PC-3 (cell line): Measurements from ENCODE around the gene CYP4F8. TPM values are rescaled to one million over a fixed set of nuclear protein-coding genes. Genes with fewer than 3 reads are reported as not detected.

Experiments
- ATAC-seq: fragments of 200-7000 bp; cut with Tn5 transposase; 2 replicates; pipeline ENCODE4 v1.9.1; 2020; ENCODE audit warnings: mild to moderate bottlenecking, moderate library complexity
- BruUV-seq: library from RNA; stranded (reverse); fragments of 400-500 nt; replicated peaks from 2 replicates; lab custom pipeline; 2021; lab: Mats Ljungman, UMichigan
- CTCF ChIA-PET: fragments of 300-600 bp; sonication (Branson Sonifier 250); formaldehyde crosslinking; loops from one replicate; lab custom pipeline; 2022; ENCODE audit warnings: antibody characterized with exemption; lab: Charles Lee
- POLR2A ChIA-PET: fragments of 300-600 bp; sonication (Branson Sonifier 250); formaldehyde crosslinking; loops from one replicate; lab custom pipeline; 2022; ENCODE audit warnings: antibody characterized with exemption; ENCODE audit not compliant: unreplicated experiment; lab: Charles Lee
- DNase-seq: peaks from one replicate; pipeline ENCODE4 v3.0.0-alpha.2; 2015
- H2AFZ ChIP-seq: fragments of 300-600 bp; sonication (generic); 2 replicates; pipeline ENCODE4 v1.6.0; 2016; ENCODE audit warnings: antibody characterized with exemption, low read length
- H3F3A ChIP-seq: fragments of 300-600 bp; sonication (generic); one replicate; pipeline ENCODE4 v1.6.0; 2017; ENCODE audit warnings: antibody characterized with exemption, low read length, control low read depth, mild to moderate bottlenecking; ENCODE audit not compliant: unreplicated experiment
- H3K27ac ChIP-seq: fragments of 300-600 bp; sonication (generic); 2 replicates; pipeline ENCODE4 v1.5.1; 2016; ENCODE audit warnings: mild to moderate bottlenecking, low read length
- H3K27me3 ChIP-seq: fragments of 300-600 bp; sonication (generic); 2 replicates; pipeline ENCODE4 v1.6.1; 2016; ENCODE audit warnings: low read length, mixed read lengths
- H3K36me3 ChIP-seq: fragments of 300-600 bp; sonication (generic); 2 replicates; pipeline ENCODE4 v1.6.1; 2016; ENCODE audit warnings: low read depth, mixed run types, low read length, mixed read lengths
- H3K4me1 ChIP-seq: fragments of 300-600 bp; sonication (generic); 2 replicates; pipeline ENCODE4 v1.5.1; 2016; ENCODE audit warnings: low read length; ENCODE audit not compliant: insufficient read depth
- H3K4me2 ChIP-seq: fragments of 300-600 bp; sonication (generic); 2 replicates; pipeline ENCODE4 v1.6.0; 2016; ENCODE audit warnings: low read length
- H3K4me3 ChIP-seq: fragments of 300-600 bp; sonication (generic); 2 replicates; pipeline ENCODE4 v1.5.1; 2016; ENCODE audit warnings: mild to moderate bottlenecking, low read length, mixed read lengths
- H3K79me2 ChIP-seq: fragments of 300-600 bp; sonication (generic); 2 replicates; pipeline ENCODE4 v1.6.1; 2017; ENCODE audit warnings: low read length, mixed read lengths
- H3K9ac ChIP-seq: fragments of 300-600 bp; sonication (generic); 2 replicates; pipeline ENCODE4 v1.6.0; 2016; ENCODE audit warnings: mild to moderate bottlenecking, low read length
- H3K9me2 ChIP-seq: fragments of 300-600 bp; sonication (generic); replicated peaks from 2 replicates; pipeline ENCODE4 v1.6.1; 2016; ENCODE audit warnings: mixed run types, low read length, mixed read lengths
- H3K9me3 ChIP-seq: fragments of 300-600 bp; sonication (generic); 2 replicates; pipeline ENCODE4 v1.6.1; 2016; ENCODE audit warnings: low read length, mixed read lengths
- H4K20me1 ChIP-seq: fragments of 300-600 bp; sonication (generic); 2 replicates; pipeline ENCODE4 v1.6.1; 2016; ENCODE audit warnings: low read length, mixed read lengths
- CTCF ChIP-seq: fragments of 300-600 bp; sonication (generic); conservative IDR thresholded peaks from 2 replicates; pipeline ENCODE4 v1.5.1; 2017; ENCODE audit warnings: antibody characterized with exemption, low read depth, mild to moderate bottlenecking, low read length
- EZH2 ChIP-seq: fragments of 300-600 bp; sonication (generic); IDR thresholded peaks from one replicate; pipeline ENCODE4 v1.6.1; 2017; ENCODE audit warnings: antibody characterized with exemption, mild to moderate bottlenecking, low read length; ENCODE audit not compliant: unreplicated experiment
- EZH2phosphoT487 ChIP-seq: fragments of 300-600 bp; sonication (generic); IDR thresholded peaks from 2 replicates; pipeline ENCODE4 v1.6.1; 2018; ENCODE audit warnings: mild to moderate bottlenecking, antibody characterized with exemption, low read length, borderline replicate concordance
- intact Hi-C: fragments of 100-400 bp; cut with micrococcal nuclease; formaldehyde crosslinking; loops from 2 replicates; pipeline ENCODE4 v1.9.0; 2023
- total RNA-seq: library from RNA; depleted of rRNA; stranded (reverse); fragments of >200 nt; gene quantifications from 2 replicates; pipeline ENCODE4 v1.2.3, GENCODE V29; 2014

CYP4F8 gene
- total RNA-seq, 1 experiment from 2014 or later: not detected

GRCh38 chr19:15671891-15672579 is 57.0 kb downstream of the CYP4F8 start:
- Histone ChIP-seq H3F3A (no peaks in the 10 kb centered on the region), H3K9ac (no peak overlapping the region), H3K9me3 (no peaks in the 10 kb centered on the region), H2AFZ (no peak overlapping the region), H3K27ac (no peak overlapping the region), H3K4me1 (peaks cover 7% of the 10 kb centered on the region; the same call in 1 of the 2 replicates), H3K4me3 (no peak overlapping the region), H3K4me2 (peak overlapping the region; percentile 15; the same call in 1 of the 2 replicates), H4K20me1 (no peaks in the 10 kb centered on the region), H3K9me2 (no peaks in the 10 kb centered on the region), H3K36me3 (no peaks in the 10 kb centered on the region), H3K79me2 (no peaks in the 10 kb centered on the region), H3K27me3 (no peaks in the 10 kb centered on the region)
- TF ChIP-seq EZH2 (no peak), EZH2phosphoT487 (no peak), CTCF (no peak)
- no TSS peak for BruUV-seq
- POLR2A ChIA-PET: no interaction called here
- ATAC-seq (no peak), DNase-seq (no peak)
- intact Hi-C loops: no loop called here
- CTCF ChIA-PET: no interaction called here

- no TSS peak for BruUV-seq
- Histone ChIP-seq H3K36me3 (no peaks in the 10 kb centered on the region), H3K4me3 (no peak within 1 kb of the TSS), H3F3A (no peaks in the 10 kb centered on the region), H4K20me1 (no peaks in the 10 kb centered on the region), H3K27me3 (no peaks in the 10 kb centered on the region), H3K9me2 (no peaks in the 10 kb centered on the region), H3K4me2 (peak within 1 kb of the TSS; percentile 15; the same call in 1 of the 2 replicates), H3K9ac (no peak within 1 kb of the TSS), H3K9me3 (no peaks in the 10 kb centered on the region), H3K79me2 (no peaks in the 10 kb centered on the region), H2AFZ (no peak within 1 kb of the TSS), H3K4me1 (peaks cover 7% of the 10 kb centered on the region; the same call in 1 of the 2 replicates), H3K27ac (no peak within 1 kb of the TSS)
- DNase-seq (peak; percentile 56), ATAC-seq (peak; percentile 54)
- ChIA-PET CTCF (no interaction called here), POLR2A (no interaction called here)
- TF ChIP-seq EZH2 (no peak), EZH2phosphoT487 (no peak), CTCF (no peak)
- intact Hi-C loops: no loop called here
These were observed 57.7 kb downstream of the CYP4F8 start, which contains the start of gene CYP4F12 for GRCh38 chr19:15672580-15673175. Gene CYP4F12 (plus strand): TSS chr19:15673087. CDS start chr19:15673530, 443 bp downstream.
